Measurements from ENCODE around the gene TTLL10. TPM values are rescaled to one million over a fixed set of nuclear protein-coding genes. Genes with fewer than 3 reads are reported as not detected.

TTLL10 gene
- not detected for total RNA-seq
- long read RNA-seq, result 0 reads

- DNase-seq (no peak), ATAC-seq (peak; percentile 3)
- H3K4me1 ChIP-seq, result no peaks in the 10 kb centered on the region
- no peak within 1 kb of the TSS for H3K4me3 ChIP-seq
- no peaks in the 10 kb centered on the region for H3K9me3 ChIP-seq
- no peaks in the 10 kb centered on the region for H3K36me3 ChIP-seq
- TF ChIP-seq CTCF (IDR thresholded peaks at IDR 0.05), result no peak
- peaks cover 48% of the 10 kb centered on the region for H3K27me3 ChIP-seq
- intact Hi-C loops (cut with DNase I), result no loop called here
- no peak within 1 kb of the TSS for H3K27ac ChIP-seq
Measured at GRCh38 chr1:1173793-1174415, at the start of gene TTLL10. TSS of gene TTLL10 (plus strand) at chr1:1173880. CDS start at chr1:1179216, 5,336 bp downstream.

- no peak overlapping the region for H3K27ac ChIP-seq
Measured at GRCh38 chr1:1124508-1124785, 49.2 kb upstream of the TTLL10 start.

GRCh38 chr1:1124786-1125642, 48.7 kb upstream of the TTLL10 start:
- Histone ChIP-seq H3K4me3 (no peak overlapping the region), H3K4me1 (peaks cover 5% of the 10 kb centered on the region), H3K9me3 (no peaks in the 10 kb centered on the region), H3K27me3 (peaks cover 5% of the 10 kb centered on the region), H3K27ac (no peak overlapping the region), H3K36me3 (no peaks in the 10 kb centered on the region)
- intact Hi-C loops (cut with DNase I), result loop anchor here (10.0 kb wide), 1 partner anchor 160 kb away; the partner anchor contains the start of gene SCNN1D
- no peak for TF ChIP-seq CTCF (IDR thresholded peaks at IDR 0.05)
- ATAC-seq (peak; percentile 23), DNase-seq (no peak)

More at GRCh38 chr1:1124508-1124785, 49.2 kb upstream of the TTLL10 start:
- Histone ChIP-seq H3K9me3 (no peaks in the 10 kb centered on the region), H3K4me3 (no peak overlapping the region), H3K27me3 (peaks cover 5% of the 10 kb centered on the region), H3K4me1 (peaks cover 5% of the 10 kb centered on the region), H3K36me3 (no peaks in the 10 kb centered on the region)
- no peak for DNase-seq
- intact Hi-C loops (cut with DNase I), result loop anchor here (10.0 kb wide), 1 partner anchor 160 kb away; the partner anchor contains the start of gene SCNN1D
- ATAC-seq, result no peak
- TF ChIP-seq CTCF (IDR thresholded peaks at IDR 0.05), result no peak

GRCh38 chr1:1125945-1126344, 47.7 kb upstream of the TTLL10 start:
- Histone ChIP-seq H3K4me1 (peaks cover 5% of the 10 kb centered on the region), H3K9me3 (no peaks in the 10 kb centered on the region), H3K27me3 (peaks cover 5% of the 10 kb centered on the region), H3K4me3 (no peak overlapping the region), H3K36me3 (no peaks in the 10 kb centered on the region), H3K27ac (no peak overlapping the region)
- no peak for TF ChIP-seq CTCF (IDR thresholded peaks at IDR 0.05)
- intact Hi-C loops (cut with DNase I), result loop anchor here (10.0 kb wide), 1 partner anchor 159 kb away; the partner anchor contains the start of gene SCNN1D
- ATAC-seq (no peak), DNase-seq (no peak)

- DNase-seq (no peak), ATAC-seq (no peak)
- no peaks in the 10 kb centered on the region for H3K4me1 ChIP-seq
- TF ChIP-seq CTCF (IDR thresholded peaks at IDR 0.05), result no peak
- no peaks in the 10 kb centered on the region for H3K27me3 ChIP-seq
- no peak overlapping the region for H3K27ac ChIP-seq
- H3K4me3 ChIP-seq, result peak overlapping the region; percentile 11
- no peaks in the 10 kb centered on the region for H3K36me3 ChIP-seq
- intact Hi-C loops (cut with DNase I), result loop anchor here (10.0 kb wide), 1 partner anchor 157 kb away; the partner anchor contains the start of gene SCNN1D
- no peaks in the 10 kb centered on the region for H3K9me3 ChIP-seq
Measured at GRCh38 chr1:1127551-1128451, 45.9 kb upstream of the TTLL10 start.
